Stimulated activated memory B cell treated with anti-CD40 and anti-IgM and Interleukin-4, amounts not matched to agents 10 μg/mL and 1 μg/mL and 100 μg/mL, for 72 hours (primary cell): ENCODE results near the gene LDHB.
"Not testable (repeated sequence)": the region's sequence is repeated elsewhere in the genome, so short reads cannot be mapped to it uniquely, and the experiment has no call there.

Source experiments
- ATAC-seq: fragments of 150-1000 bp; cut with Tn5 transposase; 2 replicates; pipeline ENCODE4 v1.10.0; 2021
- H3K27ac Mint-ChIP-seq: one replicate; pipeline ENCODE4 v1.8.0; 2022; ENCODE audit warnings: mild to moderate bottlenecking, mixed read lengths
- H3K27me3 Mint-ChIP-seq: one replicate; pipeline ENCODE4 v1.8.0; 2022; ENCODE audit warnings: mixed read lengths
- H3K36me3 Mint-ChIP-seq: one replicate; pipeline ENCODE4 v1.8.0; 2022; ENCODE audit warnings: mixed read lengths
- H3K4me1 Mint-ChIP-seq: one replicate; pipeline ENCODE4 v1.8.0; 2022; ENCODE audit warnings: mixed read lengths
- H3K4me3 Mint-ChIP-seq: one replicate; pipeline ENCODE4 v1.8.0; 2022; ENCODE audit warnings: mild to moderate bottlenecking, moderate library complexity, mixed read lengths
- H3K9me3 Mint-ChIP-seq: one replicate; pipeline ENCODE4 v1.8.0; 2022; ENCODE audit warnings: mixed read lengths

LDHB gene

GRCh38 chr12:21604245-21605101 lies 53.2 kb downstream of the LDHB start, which contains the start of gene GYS2:
TSS of gene GYS2 (minus strand) at chr12:21604847. CDS start at chr12:21604592, 255 bp downstream.
- Mint-ChIP-seq H3K36me3 (no peaks in the 10 kb centered on the region), H3K4me3 (no peak within 1 kb of the TSS), H3K9me3 (no peaks in the 10 kb centered on the region), H3K27me3 (no peaks in the 10 kb centered on the region), H3K4me1 (no peaks in the 10 kb centered on the region), H3K27ac (no peak within 1 kb of the TSS)
- no peak for ATAC-seq

- Mint-ChIP-seq H3K27me3 (no peaks in the 10 kb centered on the region), H3K4me1 (peaks cover 9% of the 10 kb centered on the region), H3K36me3 (no peaks in the 10 kb centered on the region), H3K4me3 (no peak overlapping the region), H3K27ac (no peak overlapping the region), H3K9me3 (no peaks in the 10 kb centered on the region)
- ATAC-seq: no peak
Observed at GRCh38 chr12:21602774-21603173, 54.9 kb downstream of the LDHB start.

- Mint-ChIP-seq H3K4me1 (peaks cover 23% of the 10 kb centered on the region), H3K4me3 (no peak overlapping the region), H3K36me3 (no peaks in the 10 kb centered on the region), H3K27ac (no peak overlapping the region), H3K27me3 (no peaks in the 10 kb centered on the region), H3K9me3 (no peaks in the 10 kb centered on the region)
- ATAC-seq: no peak
Observed at GRCh38 chr12:21600196-21600595, 57.4 kb downstream of the LDHB start.

GRCh38 chr12:21599143-21599999 lies 58.3 kb downstream of the LDHB start:
- Mint-ChIP-seq H3K9me3 (no peaks in the 10 kb centered on the region), H3K4me1 (peaks cover 23% of the 10 kb centered on the region), H3K27ac (peak overlapping the region; percentile 27), H3K4me3 (peak overlapping the region; percentile 8), H3K27me3 (no peaks in the 10 kb centered on the region), H3K36me3 (no peaks in the 10 kb centered on the region)
- peak; percentile 87 for ATAC-seq

GRCh38 chr12:21598651-21599050 lies 59.0 kb downstream of the LDHB start:
- ATAC-seq: no peak
- H3K9me3 Mint-ChIP-seq: no peaks in the 10 kb centered on the region
- H3K27me3 Mint-ChIP-seq: no peaks in the 10 kb centered on the region
- H3K36me3 Mint-ChIP-seq: no peaks in the 10 kb centered on the region
- peaks cover 23% of the 10 kb centered on the region for H3K4me1 Mint-ChIP-seq
- peak overlapping the region; percentile 27 for H3K27ac Mint-ChIP-seq
- H3K4me3 Mint-ChIP-seq: no peak overlapping the region

GRCh38 chr12:21595356-21595755 lies 62.3 kb downstream of the LDHB start:
- not testable (repeated sequence) for ATAC-seq, H3K27ac Mint-ChIP-seq, H3K4me3 Mint-ChIP-seq, H3K27me3 Mint-ChIP-seq
- H3K9me3 Mint-ChIP-seq: peaks cover 15% of the 10 kb centered on the region
- peaks cover 23% of the 10 kb centered on the region for H3K4me1 Mint-ChIP-seq
- peaks cover 15% of the 10 kb centered on the region for H3K36me3 Mint-ChIP-seq

- H3K36me3 Mint-ChIP-seq: no peaks in the 10 kb centered on the region
- peaks cover under 1% of the 10 kb centered on the region for H3K9me3 Mint-ChIP-seq
- H3K4me1 Mint-ChIP-seq: no peaks in the 10 kb centered on the region
- H3K27me3 Mint-ChIP-seq: no peaks in the 10 kb centered on the region
- no peak for ATAC-seq
- no peak overlapping the region for H3K4me3 Mint-ChIP-seq
- no peak overlapping the region for H3K27ac Mint-ChIP-seq
Observed at GRCh38 chr12:21585485-21585884, 72.2 kb downstream of the LDHB start.
